Colonic mucosa (tissue), 4 donors: ENCODE measurements around the gene VTN. TPM values are rescaled to one million over a fixed set of nuclear protein-coding genes. Genes with fewer than 3 reads are reported as not detected.

Experiments
- DNase-seq: peaks from one replicate; pipeline ENCODE4 v3.0.0-alpha.2; 2020
- H3K27ac ChIP-seq: fragments of 200-600 bp; one replicate; pipeline ENCODE4 v1.8.0; 2021
- H3K27me3 ChIP-seq: fragments of 200-600 bp; one replicate; pipeline ENCODE4 v1.8.0; 2021
- H3K36me3 ChIP-seq: fragments of 200-600 bp; one replicate; pipeline ENCODE4 v1.8.0; 2021
- H3K4me1 ChIP-seq: fragments of 200-600 bp; one replicate; pipeline ENCODE4 v1.8.0; 2021; ENCODE audit warnings: mild to moderate bottlenecking
- H3K4me3 ChIP-seq: fragments of 200-600 bp; one replicate; pipeline ENCODE4 v1.8.0; 2021
- H3K9ac ChIP-seq, 2 donors: one replicate each; pipeline ENCODE4 v1.7.0; 2013; ENCODE audit warnings: control low read depth in 2 of 2, low read depth in 2 of 2, low read length in 2 of 2
- H3K9me3 ChIP-seq: fragments of 200-600 bp; one replicate; pipeline ENCODE4 v1.8.0; 2021
- CTCF ChIP-seq: fragments of 200-600 bp; IDR thresholded peaks from one replicate; pipeline ENCODE4 v1.8.0; 2022; ENCODE audit warnings: antibody characterized with exemption, mild to moderate bottlenecking
- intact Hi-C: fragments of 100-400 bp; cut with DNase I; formaldehyde crosslinking; loops from one replicate; pipeline ENCODE4 v1.14.1; 2022
- total RNA-seq, 2 donors: library from RNA; stranded (reverse); fragmentation: NEBNext Ultra II Directional in 1 of 2; extraction: Animal tissue kit (Norgen Biotek cat#: 25700) in 1 of 2; gene quantifications; one replicate each; pipeline ENCODE4 v1.2.1, GENCODE V29; 2021
- donor health status: healthy.
- donor health status: DM: no; HTN: no; CAD: no.
- donor health status: DM: no; HTN: no; CAD: no.

VTN gene
- total RNA-seq, 2 donors from 2014 or later = 1.8 TPM; not detected in 1

GRCh38 chr17:28344435-28344901, 25.6 kb downstream of the VTN start:
- Histone ChIP-seq H3K4me1 (no peaks in the 10 kb centered on the region), H3K9me3 (no peaks in the 10 kb centered on the region), H3K4me3 (no peak overlapping the region), H3K27ac (no peak overlapping the region), H3K9ac (no peak overlapping the region), H3K36me3 (peaks cover 18% of the 10 kb centered on the region), H3K27me3 (no peaks in the 10 kb centered on the region)
- TF ChIP-seq CTCF = no peak
- intact Hi-C loops = no loop called here
- DNase-seq = no peak

DNA sequence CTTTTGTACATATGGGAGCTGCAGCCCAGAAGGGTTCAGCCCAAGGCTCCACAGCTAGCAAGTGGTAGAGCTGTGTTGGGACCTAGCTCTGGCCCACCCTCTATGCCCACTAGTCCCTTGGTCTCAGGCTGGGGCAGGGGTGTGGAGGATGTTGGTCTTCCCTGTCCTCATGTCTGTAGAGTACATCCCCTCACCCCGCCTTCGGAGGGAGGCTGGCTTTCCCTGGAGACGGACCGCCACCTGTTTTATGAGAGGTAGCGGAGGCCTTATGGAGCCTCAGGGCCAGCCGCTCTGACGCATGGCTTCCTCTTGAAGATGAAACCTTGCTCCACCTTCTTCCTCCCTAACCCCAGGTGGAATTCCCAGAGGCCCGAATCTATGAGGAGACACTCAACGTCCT, 26.1 kb downstream of the VTN start:
- DNase-seq = no peak
- Histone ChIP-seq H3K27me3 (no peaks in the 10 kb centered on the region), H3K4me3 (no peak overlapping the region), H3K27ac (no peak overlapping the region), H3K9ac (no peak overlapping the region), H3K4me1 (no peaks in the 10 kb centered on the region), H3K9me3 (no peaks in the 10 kb centered on the region), H3K36me3 (peaks cover 18% of the 10 kb centered on the region)
- intact Hi-C loops = no loop called here
- TF ChIP-seq CTCF = no peak

DNA sequence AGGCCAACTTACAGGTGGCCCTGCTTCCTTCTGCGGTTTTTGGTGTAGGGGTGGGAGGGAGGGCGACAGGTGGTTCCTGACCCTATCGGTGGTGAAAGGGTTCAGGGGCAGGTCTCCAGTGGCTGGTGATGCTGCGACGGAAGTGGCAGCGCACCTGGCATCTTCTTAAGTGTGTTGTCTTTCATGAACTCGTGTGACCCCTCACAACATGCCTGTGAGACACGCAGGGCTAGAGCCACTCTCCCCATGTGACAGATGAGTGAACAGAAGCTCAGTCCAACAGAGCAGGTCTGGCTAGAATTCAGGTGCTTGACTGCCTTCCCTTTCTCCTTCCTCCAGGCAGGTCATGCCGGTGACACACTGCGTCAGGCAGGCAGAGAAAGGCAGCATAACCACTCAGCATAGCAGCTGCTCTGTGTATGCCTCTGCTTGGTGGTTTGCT, 26.6 kb downstream of the VTN start:
- H3K36me3 ChIP-seq = peaks cover 18% of the 10 kb centered on the region
- intact Hi-C loops = no loop called here
- no peak overlapping the region for H3K9ac ChIP-seq
- no peak overlapping the region for H3K4me3 ChIP-seq
- no peaks in the 10 kb centered on the region for H3K9me3 ChIP-seq
- no peak overlapping the region for H3K27ac ChIP-seq
- no peaks in the 10 kb centered on the region for H3K4me1 ChIP-seq
- TF ChIP-seq CTCF = no peak
- no peaks in the 10 kb centered on the region for H3K27me3 ChIP-seq
- no peak for DNase-seq

- DNase-seq = no peak
- Histone ChIP-seq H3K9ac (no peak overlapping the region), H3K36me3 (peaks cover 14% of the 10 kb centered on the region), H3K9me3 (no peaks in the 10 kb centered on the region), H3K4me1 (no peaks in the 10 kb centered on the region), H3K27ac (no peak overlapping the region), H3K27me3 (no peaks in the 10 kb centered on the region), H3K4me3 (no peak overlapping the region)
- TF ChIP-seq CTCF = no peak
- intact Hi-C loops = no loop called here
These were observed 27.8 kb downstream of the VTN start for GRCh38 chr17:28342313-28342712.

DNA sequence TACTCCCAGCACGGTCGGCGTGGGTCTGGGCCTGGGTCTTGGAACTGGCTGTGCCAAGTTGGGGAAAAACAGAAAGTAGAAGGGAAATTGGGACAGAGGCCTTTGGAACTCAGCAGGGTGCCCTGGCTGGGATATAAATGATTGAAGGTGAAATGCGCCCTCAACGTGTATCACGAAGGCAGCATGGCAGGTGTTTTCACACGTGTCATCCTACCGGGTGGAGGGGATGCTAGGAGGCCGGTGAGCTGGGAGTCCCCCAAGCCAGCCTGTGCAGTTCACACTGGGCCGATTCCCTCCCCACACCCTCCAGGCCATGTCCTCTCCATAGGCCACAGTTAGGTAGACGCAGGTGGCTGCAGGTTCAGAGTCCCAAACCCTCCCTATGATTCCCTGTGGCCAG, 28.6 kb downstream of the VTN start:
- Histone ChIP-seq H3K9ac (no peak overlapping the region), H3K27ac (no peak overlapping the region), H3K4me3 (no peak overlapping the region), H3K4me1 (peaks cover 4% of the 10 kb centered on the region), H3K36me3 (peaks cover 14% of the 10 kb centered on the region), H3K9me3 (no peaks in the 10 kb centered on the region), H3K27me3 (no peaks in the 10 kb centered on the region)
- intact Hi-C loops = no loop called here
- TF ChIP-seq CTCF = no peak
- no peak for DNase-seq
